SK-N-SH treated with all-trans-retinoic acid at 6 μM for 48 hours (cell line): ENCODE measurements around the gene OBSCN.

Experiments used
- ATAC-seq: fragments of 200-7000 bp; cut with Tn5 transposase; 3 replicates; pipeline ENCODE4 v1.9.1; 2020; ENCODE audit warnings: mild to moderate bottlenecking, moderate library complexity
- ARNTL ChIP-seq: fragments of 450-650 bp; formaldehyde crosslinking; IDR thresholded peaks from 2 replicates; pipeline ENCODE4 v1.5.0; 2020; ENCODE audit warnings: low read depth, mild to moderate bottlenecking, moderate library complexity, borderline replicate concordance
- CREB5 ChIP-seq: fragments of 250-450 bp; sonication (Bioruptor Pico); IDR thresholded peaks from 2 replicates; pipeline ENCODE4 v1.5.1; 2020; ENCODE audit warnings: low read depth, mild to moderate bottlenecking, moderate library complexity
- CSDC2 ChIP-seq: fragments of 250-450 bp; sonication (Bioruptor Pico); IDR thresholded peaks from 2 replicates; pipeline ENCODE4 v1.5.0; 2020; ENCODE audit warnings: mild to moderate bottlenecking, moderate library complexity
- ESRRG ChIP-seq: fragments of 250-450 bp; sonication (Bioruptor Pico); IDR thresholded peaks from 2 replicates; pipeline ENCODE4 v1.6.1; 2021; ENCODE audit warnings: mild to moderate bottlenecking
- OSR1 ChIP-seq: fragments of 250-450 bp; sonication (Bioruptor Pico); IDR thresholded peaks from 2 replicates; pipeline ENCODE4 v1.8.0; 2022; ENCODE audit warnings: moderate library complexity, mild to moderate bottlenecking, inconsistent platforms
- PATZ1 ChIP-seq: fragments of 250-450 bp; sonication (Bioruptor Pico); IDR thresholded peaks from 2 replicates; pipeline ENCODE4 v1.8.0; 2020; ENCODE audit warnings: mild to moderate bottlenecking, moderate library complexity, borderline replicate concordance
- POU6F1 ChIP-seq: fragments of 250-450 bp; sonication (Bioruptor Pico); IDR thresholded peaks from 2 replicates; pipeline ENCODE4 v1.8.0; 2021; ENCODE audit warnings: low read depth, mild to moderate bottlenecking, moderate library complexity, borderline replicate concordance
- PPARA ChIP-seq: fragments of 250-450 bp; sonication (Bioruptor Pico); IDR thresholded peaks from 2 replicates; pipeline ENCODE4 v1.5.0; 2020; ENCODE audit warnings: mild to moderate bottlenecking, borderline replicate concordance
- TCF4 ChIP-seq: fragments of 250-450 bp; sonication (Bioruptor Pico); IDR thresholded peaks from 2 replicates; pipeline ENCODE4 v1.8.0; 2021; ENCODE audit warnings: mild to moderate bottlenecking, moderate library complexity, borderline replicate concordance
- TOX ChIP-seq: fragments of 250-450 bp; sonication (Bioruptor Pico); IDR thresholded peaks from 2 replicates; pipeline ENCODE4 v1.8.0; 2021; ENCODE audit warnings: mild to moderate bottlenecking, moderate library complexity, borderline replicate concordance
- ZC3H10 ChIP-seq: fragments of 250-450 bp; sonication (Bioruptor Pico); IDR thresholded peaks from 2 replicates; pipeline ENCODE4 v1.5.1; 2021; ENCODE audit warnings: mild to moderate bottlenecking, moderate library complexity
- ZFP30 ChIP-seq: fragments of 450-650 bp; formaldehyde crosslinking; IDR thresholded peaks from 2 replicates; pipeline ENCODE4 v1.5.0; 2022; ENCODE audit warnings: mild to moderate bottlenecking, moderate library complexity
- ZNF565 ChIP-seq: fragments of 450-650 bp; formaldehyde crosslinking; conservative IDR thresholded peaks from 2 replicates; pipeline ENCODE4 v1.5.0; 2020; ENCODE audit warnings: low read depth, mild to moderate bottlenecking, moderate library complexity
- ZNF70 ChIP-seq: fragments of 450-650 bp; formaldehyde crosslinking; IDR thresholded peaks from 2 replicates; pipeline ENCODE4 v1.5.0; 2020; ENCODE audit warnings: mild to moderate bottlenecking, moderate library complexity
- ZNF8 ChIP-seq: fragments of 450-650 bp; formaldehyde crosslinking; IDR thresholded peaks from 2 replicates; pipeline ENCODE4 v1.5.0; 2020; ENCODE audit warnings: mild to moderate bottlenecking, moderate library complexity
- TF ChIP-seq, protein P1 (sequence below): fragments of 250-450 bp; sonication (Bioruptor Pico); IDR thresholded peaks from 2 replicates; pipeline ENCODE4 v1.5.1; 2021; ENCODE audit warnings: mild to moderate bottlenecking, moderate library complexity

OBSCN gene

GRCh38 chr1:228363686-228364067 lies 155.8 kb downstream of the OBSCN start:
- no peak for TF ChIP-seq ESRRG (CRISPR knock-in tag)
- no peak for TF ChIP-seq ZNF565 (CRISPR knock-in tag)
- TF ChIP-seq ARNTL (CRISPR knock-in tag), result no peak
- TF ChIP-seq PPARA (CRISPR knock-in tag), result no peak
- TF ChIP-seq ZNF8 (CRISPR knock-in tag), result no peak
- TF ChIP-seq ZNF70, result no peak
- TF ChIP-seq, protein P1, sequence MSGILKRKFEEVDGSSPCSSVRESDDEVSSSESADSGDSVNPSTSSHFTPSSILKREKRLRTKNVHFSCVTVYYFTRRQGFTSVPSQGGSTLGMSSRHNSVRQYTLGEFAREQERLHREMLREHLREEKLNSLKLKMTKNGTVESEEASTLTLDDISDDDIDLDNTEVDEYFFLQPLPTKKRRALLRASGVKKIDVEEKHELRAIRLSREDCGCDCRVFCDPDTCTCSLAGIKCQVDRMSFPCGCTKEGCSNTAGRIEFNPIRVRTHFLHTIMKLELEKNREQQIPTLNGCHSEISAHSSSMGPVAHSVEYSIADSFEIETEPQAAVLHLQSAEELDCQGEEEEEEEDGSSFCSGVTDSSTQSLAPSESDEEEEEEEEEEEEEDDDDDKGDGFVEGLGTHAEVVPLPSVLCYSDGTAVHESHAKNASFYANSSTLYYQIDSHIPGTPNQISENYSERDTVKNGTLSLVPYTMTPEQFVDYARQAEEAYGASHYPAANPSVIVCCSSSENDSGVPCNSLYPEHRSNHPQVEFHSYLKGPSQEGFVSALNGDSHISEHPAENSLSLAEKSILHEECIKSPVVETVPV (CRISPR knock-in tag), result no peak
- no peak for ATAC-seq

DNA sequence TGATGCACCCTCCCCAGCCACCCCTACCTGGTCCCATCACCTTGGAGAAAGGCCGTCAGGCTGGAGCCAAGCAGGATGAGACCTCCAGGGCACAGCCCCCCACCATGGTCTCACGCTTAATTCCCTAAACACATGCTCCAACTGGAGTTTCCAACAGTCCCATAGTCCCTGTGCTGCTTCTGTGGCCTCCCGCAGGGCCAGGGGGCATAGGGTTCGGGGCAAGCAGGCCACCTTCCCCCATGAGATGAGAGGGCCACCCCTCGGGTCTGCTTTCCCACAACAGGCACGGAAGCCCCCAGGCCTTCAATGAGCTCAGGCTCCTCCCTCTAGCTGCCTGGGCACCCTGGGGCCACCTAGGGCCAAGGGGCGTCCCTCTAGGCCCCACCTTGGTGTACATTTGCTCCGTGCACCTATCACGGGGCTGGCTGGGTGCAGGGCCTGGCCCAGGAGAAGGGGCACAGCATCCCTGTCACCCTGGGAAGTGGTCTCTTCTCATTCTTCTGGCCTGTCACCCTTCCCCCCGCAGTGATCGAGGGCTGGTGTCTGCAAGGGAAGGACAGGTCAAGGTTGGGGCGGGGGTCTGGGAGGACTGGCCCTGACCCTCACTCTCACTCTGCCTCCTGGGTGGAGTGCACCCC lies 156.3 kb downstream of the OBSCN start:
- TF ChIP-seq ZFP30, result no peak
- no peak for TF ChIP-seq CSDC2
- no peak for TF ChIP-seq CREB5 (CRISPR knock-in tag)
- no peak for TF ChIP-seq OSR1 (CRISPR knock-in tag)
- TF ChIP-seq, protein P1 (CRISPR knock-in tag), result no peak
- no peak for TF ChIP-seq PPARA (CRISPR knock-in tag)
- TF ChIP-seq ZNF565 (CRISPR knock-in tag), result no peak
- no peak for TF ChIP-seq TOX (CRISPR knock-in tag)

GRCh38 chr1:228364706-228365213 lies 156.9 kb downstream of the OBSCN start:
- ATAC-seq, result no peak

More for the DNA sequence above, 156.3 kb downstream of the OBSCN start:
- ATAC-seq, result no peak

GRCh38 chr1:228365271-228366061 lies 157.6 kb downstream of the OBSCN start:
- TF ChIP-seq CSDC2, result no peak
- no peak for TF ChIP-seq PPARA (CRISPR knock-in tag)
- no peak for TF ChIP-seq OSR1 (CRISPR knock-in tag)
- no peak for TF ChIP-seq ZC3H10 (CRISPR knock-in tag)
- no peak for TF ChIP-seq POU6F1 (CRISPR knock-in tag)
- TF ChIP-seq TCF4 (CRISPR knock-in tag), result no peak
- TF ChIP-seq TOX (CRISPR knock-in tag), result no peak
- TF ChIP-seq ZNF565 (CRISPR knock-in tag), result no peak
- no peak for TF ChIP-seq PATZ1 (CRISPR knock-in tag)
- TF ChIP-seq, protein P1 (CRISPR knock-in tag), result no peak
- ATAC-seq, result no peak

More at GRCh38 chr1:228364706-228365213, 156.9 kb downstream of the OBSCN start:
- no peak for TF ChIP-seq ZC3H10 (CRISPR knock-in tag)
- TF ChIP-seq, protein P1 (CRISPR knock-in tag), result no peak
